OCI-LY1 (cell line): ENCODE results near the gene EBF3.

Experiments used
- H2AFZ ChIP-seq: fragments of 200-600 bp; sonication (generic), shearing (Covaris generic); 2 replicates; pipeline ENCODE4 v1.6.0; 2014; ENCODE audit warnings: antibody characterized with exemption, mild to moderate bottlenecking, low read length
- H3F3A ChIP-seq: fragments of 200-600 bp; sonication (generic), shearing (Covaris generic); 2 replicates; pipeline ENCODE4 v1.6.0; 2014; ENCODE audit warnings: mild to moderate bottlenecking, antibody characterized with exemption, low read length, moderate library complexity; ENCODE audit not compliant: insufficient read depth
- H3K27ac ChIP-seq: fragments of 200-600 bp; sonication (generic); 2 replicates; pipeline ENCODE4 v1.5.1; 2014; ENCODE audit warnings: low read length, mixed run types, mild to moderate bottlenecking, low read depth; ENCODE audit not compliant: poor library complexity, severe bottlenecking
- H3K27me3 ChIP-seq: fragments of 200-600 bp; sonication (generic); 2 replicates; pipeline ENCODE4 v1.6.0; 2014; ENCODE audit warnings: antibody characterized with exemption, mild to moderate bottlenecking, low read length, moderate library complexity; ENCODE audit not compliant: insufficient read depth
- H3K36me3 ChIP-seq: fragments of 200-600 bp; sonication (generic); 2 replicates; pipeline ENCODE4 v1.6.1; 2014; ENCODE audit warnings: mild to moderate bottlenecking, antibody characterized with exemption, low read length, moderate library complexity, mixed read lengths; ENCODE audit not compliant: insufficient read depth
- H3K4me1 ChIP-seq: fragments of 200-600 bp; sonication (generic); 2 replicates; pipeline ENCODE4 v1.5.1; 2014; ENCODE audit warnings: mild to moderate bottlenecking, low read length, moderate library complexity; ENCODE audit not compliant: insufficient read depth, severe bottlenecking
- H3K4me2 ChIP-seq: fragments of 200-600 bp; sonication (generic), shearing (Covaris generic); 2 replicates; pipeline ENCODE4 v1.6.1; 2014; ENCODE audit warnings: low read length
- H3K4me3 ChIP-seq: fragments of 200-600 bp; sonication (generic); 2 replicates; pipeline ENCODE4 v1.5.1; 2014; ENCODE audit warnings: low read length, low read depth, mild to moderate bottlenecking, mixed read lengths; ENCODE audit not compliant: poor library complexity, severe bottlenecking
- H3K79me2 ChIP-seq: fragments of 200-600 bp; shearing (Covaris generic); 2 replicates; pipeline ENCODE4 v1.6.1; 2016; ENCODE audit warnings: mixed run types, low read length, mixed read lengths; ENCODE audit not compliant: insufficient read depth
- H3K9ac ChIP-seq: fragments of 200-600 bp; sonication (generic), shearing (Covaris generic); 2 replicates; pipeline ENCODE4 v1.6.1; 2014; ENCODE audit warnings: mild to moderate bottlenecking, low read length, mixed read lengths
- H3K9me2 ChIP-seq: fragments of 200-600 bp; sonication (generic), shearing (Covaris generic); 2 replicates; pipeline ENCODE4 v1.6.1; 2014; ENCODE audit warnings: low read depth, mild to moderate bottlenecking, low read length, mixed read lengths
- H3K9me3 ChIP-seq: fragments of 200-600 bp; shearing (Covaris generic); 2 replicates; pipeline ENCODE4 v1.6.1; 2014; ENCODE audit warnings: low read length, mixed read lengths
- H4K20me1 ChIP-seq: fragments of 200-600 bp; sonication (generic), shearing (Covaris generic); 2 replicates; pipeline ENCODE4 v1.6.0; 2016; ENCODE audit warnings: mild to moderate bottlenecking, low read length; ENCODE audit not compliant: insufficient read depth
- EZH2 ChIP-seq: fragments of 200-600 bp; sonication (generic), shearing (Covaris generic); IDR thresholded peaks from 2 replicates; pipeline ENCODE4 v1.8.0; 2017; ENCODE audit warnings: borderline replicate concordance, mixed run types, mild to moderate bottlenecking, antibody characterized with exemption, low read length, moderate library complexity, mixed read lengths
- TF ChIP-seq, protein P1 (sequence below): fragments of 200-600 bp; sonication (generic), shearing (Covaris generic); IDR thresholded peaks from 2 replicates; pipeline ENCODE4 v1.5.1; 2017; ENCODE audit warnings: mild to moderate bottlenecking, antibody characterized with exemption, low read length, moderate library complexity, mixed read lengths

EBF3 gene

DNA sequence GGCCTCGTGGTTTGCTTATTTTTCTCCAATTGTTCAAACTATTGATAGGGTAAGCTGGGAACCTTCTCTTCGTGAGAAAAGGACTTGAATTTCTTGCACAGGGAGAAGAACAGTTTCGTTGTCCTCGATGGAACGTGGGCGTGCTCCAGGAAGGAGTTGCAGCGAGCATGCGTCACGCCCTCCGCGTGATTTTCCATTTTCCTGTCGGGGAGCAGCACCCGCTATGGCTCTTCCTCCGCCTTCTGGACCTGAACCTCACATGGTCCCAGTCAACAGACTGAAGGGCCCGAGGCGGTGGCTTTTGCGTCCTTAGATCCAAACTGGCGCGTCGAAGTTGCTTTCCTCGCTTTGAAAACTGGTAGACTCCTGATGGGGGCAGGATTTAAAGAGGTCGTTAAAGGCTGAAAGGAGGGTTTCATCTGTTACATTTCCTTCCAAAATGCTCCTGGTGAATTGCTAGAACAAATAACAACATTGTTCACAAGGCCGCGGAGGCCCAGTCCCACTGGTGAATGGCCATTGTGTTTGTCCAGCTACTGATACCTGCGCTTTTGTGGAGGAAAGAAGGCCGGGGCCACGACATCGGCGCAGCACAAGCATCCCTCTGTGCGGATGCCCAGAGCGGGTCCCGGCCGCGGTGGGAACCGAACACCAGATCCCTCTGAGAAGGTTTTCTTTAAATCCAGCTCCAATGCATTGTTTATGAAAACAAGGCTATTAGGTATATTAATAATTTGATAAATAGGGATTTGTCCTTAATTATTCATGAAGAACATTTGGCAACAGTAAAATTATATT lies 75.9 kb downstream of the EBF3 start:
- Histone ChIP-seq H3K4me3 (no peak overlapping the region), H3K9ac (no peak overlapping the region), H3F3A (no peaks in the 10 kb centered on the region), H3K79me2 (no peaks in the 10 kb centered on the region), H3K9me3 (no peaks in the 10 kb centered on the region), H3K4me1 (no peaks in the 10 kb centered on the region), H3K36me3 (no peaks in the 10 kb centered on the region), H3K9me2 (no peaks in the 10 kb centered on the region), H2AFZ (no peak overlapping the region), H3K27me3 (no peaks in the 10 kb centered on the region), H3K4me2 (no peak overlapping the region), H4K20me1 (no peaks in the 10 kb centered on the region), H3K27ac (no peak overlapping the region)
- TF ChIP-seq EZH2 = no peak
- TF ChIP-seq, protein P1, sequence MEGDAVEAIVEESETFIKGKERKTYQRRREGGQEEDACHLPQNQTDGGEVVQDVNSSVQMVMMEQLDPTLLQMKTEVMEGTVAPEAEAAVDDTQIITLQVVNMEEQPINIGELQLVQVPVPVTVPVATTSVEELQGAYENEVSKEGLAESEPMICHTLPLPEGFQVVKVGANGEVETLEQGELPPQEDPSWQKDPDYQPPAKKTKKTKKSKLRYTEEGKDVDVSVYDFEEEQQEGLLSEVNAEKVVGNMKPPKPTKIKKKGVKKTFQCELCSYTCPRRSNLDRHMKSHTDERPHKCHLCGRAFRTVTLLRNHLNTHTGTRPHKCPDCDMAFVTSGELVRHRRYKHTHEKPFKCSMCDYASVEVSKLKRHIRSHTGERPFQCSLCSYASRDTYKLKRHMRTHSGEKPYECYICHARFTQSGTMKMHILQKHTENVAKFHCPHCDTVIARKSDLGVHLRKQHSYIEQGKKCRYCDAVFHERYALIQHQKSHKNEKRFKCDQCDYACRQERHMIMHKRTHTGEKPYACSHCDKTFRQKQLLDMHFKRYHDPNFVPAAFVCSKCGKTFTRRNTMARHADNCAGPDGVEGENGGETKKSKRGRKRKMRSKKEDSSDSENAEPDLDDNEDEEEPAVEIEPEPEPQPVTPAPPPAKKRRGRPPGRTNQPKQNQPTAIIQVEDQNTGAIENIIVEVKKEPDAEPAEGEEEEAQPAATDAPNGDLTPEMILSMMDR = no peak

DNA sequence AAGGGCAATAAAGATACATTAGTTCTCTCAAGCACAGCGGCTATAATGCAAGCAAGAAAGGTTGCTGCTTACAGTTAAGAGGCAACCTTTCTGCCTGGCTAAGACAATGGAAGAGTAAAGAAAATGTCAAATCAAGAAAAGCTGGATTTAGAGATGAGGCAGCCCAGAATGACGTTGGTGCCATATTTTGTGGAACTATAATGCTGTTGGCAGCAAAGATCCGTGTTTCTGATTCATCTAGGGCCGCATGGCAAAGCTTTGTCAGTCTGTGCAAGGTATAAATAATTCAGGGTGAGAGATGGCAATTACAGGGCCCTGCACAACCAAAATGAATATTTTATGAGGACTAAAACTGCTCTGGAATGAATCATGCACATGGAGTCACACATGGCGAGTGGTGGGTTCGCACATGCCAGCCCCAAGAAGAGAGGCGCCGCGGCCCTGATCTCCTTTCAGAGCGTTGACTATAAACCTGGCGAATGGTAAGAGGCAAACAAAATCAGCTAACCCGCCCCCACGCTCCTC lies 76.6 kb downstream of the EBF3 start:
- H3K4me3 ChIP-seq = no peak overlapping the region
- no peak overlapping the region for H3K4me2 ChIP-seq
- no peaks in the 10 kb centered on the region for H3K36me3 ChIP-seq
- H3K27ac ChIP-seq = no peak overlapping the region
- H3K9me2 ChIP-seq = no peaks in the 10 kb centered on the region
- H3K9me3 ChIP-seq = no peaks in the 10 kb centered on the region
- H3F3A ChIP-seq = no peaks in the 10 kb centered on the region
- H3K79me2 ChIP-seq = no peaks in the 10 kb centered on the region
- no peak for TF ChIP-seq EZH2
- TF ChIP-seq, protein P1 = no peak
- no peaks in the 10 kb centered on the region for H3K4me1 ChIP-seq
- no peak overlapping the region for H2AFZ ChIP-seq
- H4K20me1 ChIP-seq = no peaks in the 10 kb centered on the region
- H3K27me3 ChIP-seq = no peaks in the 10 kb centered on the region
- no peak overlapping the region for H3K9ac ChIP-seq

DNA sequence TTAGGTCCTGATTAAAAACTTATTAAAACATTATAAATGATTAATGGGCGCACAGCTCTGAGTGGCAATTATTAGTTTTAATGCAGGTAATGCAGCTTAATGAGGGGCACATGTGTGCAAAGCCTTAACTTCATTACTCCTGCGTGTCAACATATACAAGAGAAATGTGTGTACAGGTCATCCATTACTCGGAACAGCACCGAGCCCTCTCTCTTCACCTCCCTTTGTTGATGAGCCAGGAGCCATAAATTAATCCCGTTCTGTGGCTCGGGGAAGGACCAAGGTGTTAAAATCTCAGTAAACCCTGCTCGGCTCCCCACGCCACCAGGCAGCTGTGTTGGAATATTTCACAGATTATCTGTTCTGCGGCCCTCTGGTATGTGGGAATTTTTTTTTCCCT lies 77.8 kb downstream of the EBF3 start:
- no peaks in the 10 kb centered on the region for H3K9me2 ChIP-seq
- H3K4me2 ChIP-seq = no peak overlapping the region
- TF ChIP-seq EZH2 = no peak
- TF ChIP-seq, protein P1 = no peak
- no peak overlapping the region for H3K27ac ChIP-seq
- H3K4me1 ChIP-seq = no peaks in the 10 kb centered on the region
- H3K9me3 ChIP-seq = no peaks in the 10 kb centered on the region
- no peaks in the 10 kb centered on the region for H4K20me1 ChIP-seq
- H3K27me3 ChIP-seq = no peaks in the 10 kb centered on the region
- no peaks in the 10 kb centered on the region for H3K79me2 ChIP-seq
- no peak overlapping the region for H3K9ac ChIP-seq
- no peak overlapping the region for H2AFZ ChIP-seq
- H3F3A ChIP-seq = no peaks in the 10 kb centered on the region
- H3K36me3 ChIP-seq = no peaks in the 10 kb centered on the region
- H3K4me3 ChIP-seq = no peak overlapping the region
